ENCODE measurements around the gene RPH3AL.
"Not testable (repeated sequence)": the region's sequence is repeated elsewhere in the genome, so short reads cannot be mapped to it uniquely, and the experiment has no call there.

The RPH3AL gene

DNA sequence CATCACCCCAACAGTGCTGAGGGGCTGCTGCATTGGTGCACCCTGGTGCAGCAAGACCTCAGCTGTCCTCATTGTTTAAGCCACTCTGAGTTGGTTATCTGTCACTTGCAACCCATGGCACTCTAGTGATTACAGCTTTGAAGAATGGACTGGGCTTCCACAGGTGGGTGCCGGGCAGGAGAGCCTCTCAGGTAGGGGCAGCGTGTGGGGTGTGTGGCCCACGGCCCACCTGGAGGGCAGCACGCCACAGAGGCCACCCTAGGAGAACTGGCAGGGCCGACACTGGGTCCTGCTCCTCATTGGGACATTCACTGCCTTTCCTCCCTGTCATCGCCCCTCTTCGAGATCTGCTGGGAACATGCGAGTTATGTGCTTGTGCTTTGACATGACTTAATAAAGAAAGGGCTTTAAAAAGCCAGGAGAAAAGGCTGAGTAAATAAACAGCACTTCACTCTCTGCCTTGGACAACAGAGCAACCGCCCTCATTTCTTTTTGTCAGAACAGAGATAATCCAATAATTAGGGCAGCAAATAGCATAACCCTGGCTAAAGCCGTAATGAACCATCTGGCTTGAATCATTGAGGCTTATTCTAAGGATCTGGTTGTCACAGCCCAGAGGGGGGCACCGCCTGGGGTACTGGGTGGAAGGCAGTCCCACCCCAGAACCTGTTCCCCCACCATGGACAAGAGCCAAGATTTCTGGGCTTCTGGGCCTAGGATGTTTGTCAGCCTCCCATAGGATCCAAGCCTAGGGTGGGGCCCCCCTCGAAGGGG is 174.1 kb downstream of the RPH3AL start:
- DNase-seq (ENCODE audit: low spot score): no peak

DNA sequence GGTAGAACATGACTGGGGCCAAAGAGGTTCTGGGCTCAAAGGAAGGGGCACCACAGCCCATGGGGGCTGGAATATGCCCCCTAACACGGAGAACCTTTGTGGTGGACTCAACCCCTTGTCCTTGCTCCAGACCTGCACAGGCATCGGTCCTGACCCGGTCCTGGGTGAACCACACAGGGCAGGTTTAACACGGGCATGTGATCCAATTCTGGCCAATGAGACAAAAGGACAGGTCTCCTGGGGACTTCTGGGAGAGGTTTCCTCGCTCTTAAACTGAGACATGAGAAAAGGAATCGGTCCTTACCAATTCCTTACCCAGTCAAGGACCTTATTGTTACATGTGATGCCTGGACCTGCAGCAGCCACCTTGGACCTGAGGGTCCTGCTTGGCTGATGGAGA is 174.8 kb downstream of the RPH3AL start:
- DNase-seq (ENCODE audit: low spot score): no peak

DNA sequence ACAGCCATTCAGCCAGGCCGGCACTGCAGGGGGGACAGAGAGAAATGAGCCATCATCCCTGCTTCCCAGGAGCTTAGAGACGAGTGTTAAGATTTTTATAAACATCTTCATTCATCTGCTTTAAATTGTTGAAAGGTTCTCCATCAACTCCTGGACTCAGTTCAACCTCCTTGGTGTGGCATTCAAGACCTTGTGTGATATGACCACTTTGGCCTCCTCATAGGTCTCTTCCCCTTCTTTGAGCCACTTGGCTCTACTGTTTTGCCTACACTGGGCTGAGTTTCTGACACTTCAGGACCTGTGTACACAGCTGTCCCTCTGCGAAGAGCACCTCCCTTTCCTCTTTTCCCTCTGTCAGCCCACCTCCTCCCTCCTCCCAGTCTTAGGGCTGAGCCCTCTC is 175.5 kb downstream of the RPH3AL start:
- no peak for DNase-seq (ENCODE audit: low spot score)

DNA sequence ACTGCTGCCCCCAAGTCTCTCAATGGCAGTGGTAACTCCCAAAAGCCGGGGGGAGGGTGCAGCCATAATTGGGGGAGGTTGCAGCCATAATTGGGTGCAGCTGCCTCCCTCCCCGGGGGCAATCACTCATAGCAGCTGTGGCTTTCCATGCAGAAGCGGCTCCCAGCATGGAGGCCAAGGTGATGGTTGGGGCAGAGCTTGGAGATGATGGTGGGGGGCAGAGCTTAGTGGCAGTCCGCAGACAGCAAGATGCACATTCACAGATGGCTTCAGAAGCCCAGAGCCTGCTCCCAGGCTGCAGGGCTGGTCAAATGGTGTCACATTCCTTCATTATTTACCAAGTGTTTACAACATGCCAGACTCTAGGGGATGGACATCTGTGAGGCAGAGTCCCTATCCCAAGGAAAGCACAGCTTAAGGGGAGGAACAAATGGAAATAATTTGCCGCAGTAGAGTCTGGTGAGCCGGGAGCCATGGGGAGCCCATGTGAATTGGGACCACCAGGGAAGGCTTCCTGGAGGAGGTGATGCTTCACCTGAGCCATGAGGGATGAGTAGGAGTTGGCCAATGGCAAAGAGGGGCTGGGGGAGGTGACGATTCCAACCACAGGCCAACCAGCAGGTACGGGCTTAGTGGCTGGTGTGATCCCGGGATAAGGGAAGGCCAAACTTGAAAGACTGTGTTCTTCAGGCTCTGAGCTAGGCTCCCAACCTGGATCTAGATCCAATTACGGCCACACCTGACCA is 179.3 kb downstream of the RPH3AL start:
- DNase-seq (ENCODE audit: low spot score): no peak

DNA sequence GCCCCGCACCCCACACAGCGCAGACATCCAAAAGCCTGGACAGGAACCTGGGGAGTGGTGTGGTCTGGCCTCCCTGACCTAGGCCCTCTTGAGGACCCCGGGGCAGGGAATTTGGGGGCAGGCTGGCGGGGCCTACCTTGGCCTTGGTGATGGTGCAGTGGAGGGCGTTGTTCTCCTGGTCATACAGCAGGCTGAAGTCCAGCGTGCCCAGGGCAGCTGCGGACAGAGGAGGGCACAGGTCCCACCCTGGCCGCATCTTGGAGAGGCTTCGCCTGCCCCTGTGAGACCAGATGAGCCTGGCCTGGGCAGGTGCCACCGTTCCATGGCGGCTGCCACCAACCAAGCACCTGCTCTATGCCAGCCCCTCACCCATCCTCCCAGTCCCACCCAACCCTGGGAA is 180.2 kb downstream of the RPH3AL start:
- no peak for DNase-seq (ENCODE audit: low spot score)

DNA sequence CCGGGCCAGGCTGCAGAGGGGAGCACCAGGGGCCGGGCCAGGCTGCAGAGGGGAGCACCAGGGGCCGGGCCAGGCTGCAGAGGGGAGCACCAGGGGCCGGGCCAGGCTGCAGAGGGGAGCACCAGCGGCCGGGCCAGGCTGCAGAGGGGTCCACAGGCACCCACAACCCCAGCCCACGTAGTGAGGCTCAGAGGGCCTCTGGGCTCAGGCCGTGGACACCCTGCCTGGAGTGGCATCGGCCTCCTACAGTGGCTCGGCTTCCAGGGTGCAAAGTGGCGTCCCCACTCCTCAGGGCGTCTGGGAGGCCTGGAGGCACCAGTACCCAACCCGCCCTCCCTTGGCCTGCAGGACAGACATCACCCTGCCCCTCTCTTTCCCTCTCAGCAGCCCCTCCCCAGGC is 180.7 kb downstream of the RPH3AL start:
- no peak for DNase-seq (ENCODE audit: low spot score)

DNA sequence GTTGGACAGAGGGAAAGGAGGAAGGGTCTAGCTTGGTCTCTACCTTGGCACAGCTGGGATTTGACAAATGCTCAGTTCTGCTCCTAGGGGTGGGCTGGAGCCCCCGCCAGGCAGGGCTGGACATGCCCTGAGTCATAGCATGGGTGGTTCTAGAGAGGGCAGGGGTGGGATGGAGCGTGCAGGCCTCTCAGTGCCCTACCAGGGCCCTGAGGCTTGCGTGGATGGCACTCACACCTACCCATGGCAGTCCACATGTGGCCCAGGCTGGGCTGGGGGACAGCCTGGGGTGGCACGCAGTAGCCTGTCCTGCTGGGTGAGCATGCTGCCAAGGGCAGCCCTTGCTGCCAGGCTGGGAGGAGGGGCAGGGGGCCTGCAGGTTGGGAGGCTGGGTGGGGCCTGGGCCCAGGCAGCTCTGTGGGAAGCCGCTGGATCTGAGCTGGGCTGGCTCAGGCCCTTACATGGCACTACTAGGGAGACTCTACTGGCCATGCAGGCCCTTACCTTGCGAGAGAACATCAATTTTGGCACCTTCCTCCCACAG is 182.4 kb downstream of the RPH3AL start:
- DNase-seq (ENCODE audit: low spot score): no peak

DNA sequence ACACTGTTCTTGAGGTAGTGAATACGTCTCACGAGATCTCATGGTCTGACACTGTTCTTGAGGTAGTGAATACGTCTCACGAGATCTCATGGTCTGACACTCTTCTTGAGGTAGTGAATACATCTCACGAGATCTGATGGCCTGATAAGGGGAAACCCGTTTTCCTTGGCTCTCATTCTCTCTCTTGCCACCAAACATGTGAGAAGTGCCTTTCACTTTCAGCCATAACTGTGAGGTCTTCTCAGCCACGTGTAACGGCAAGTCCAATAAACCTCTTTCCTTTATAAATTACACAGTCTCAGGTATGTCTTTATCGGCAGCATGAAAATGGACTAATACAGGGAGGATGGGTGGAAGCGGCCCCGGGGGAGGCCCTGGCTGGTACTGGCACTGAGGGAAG is 184.0 kb downstream of the RPH3AL start:
- not testable (repeated sequence) for DNase-seq (ENCODE audit: low spot score)

DNA sequence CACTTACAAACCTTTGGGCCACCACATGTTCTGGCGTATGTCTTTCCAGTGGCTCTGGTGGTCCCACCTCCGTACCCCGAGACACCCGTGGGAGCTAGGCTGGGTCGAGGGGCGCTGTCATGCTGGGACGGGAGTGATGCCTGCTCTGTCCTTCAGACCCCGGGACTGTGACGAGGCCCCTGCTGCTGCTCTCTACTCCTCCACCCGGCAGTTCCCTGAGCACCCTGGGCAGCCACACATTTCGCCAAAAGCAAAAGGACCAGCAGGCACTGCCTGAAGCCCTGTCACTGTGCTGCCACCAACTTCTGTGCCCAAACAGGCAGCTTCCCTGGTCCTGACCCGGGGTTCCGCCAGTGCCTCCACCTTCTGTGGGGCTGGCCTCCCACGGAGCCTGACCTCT is 186.7 kb downstream of the RPH3AL start:
- DNase-seq (ENCODE audit: low spot score): no peak

DNA sequence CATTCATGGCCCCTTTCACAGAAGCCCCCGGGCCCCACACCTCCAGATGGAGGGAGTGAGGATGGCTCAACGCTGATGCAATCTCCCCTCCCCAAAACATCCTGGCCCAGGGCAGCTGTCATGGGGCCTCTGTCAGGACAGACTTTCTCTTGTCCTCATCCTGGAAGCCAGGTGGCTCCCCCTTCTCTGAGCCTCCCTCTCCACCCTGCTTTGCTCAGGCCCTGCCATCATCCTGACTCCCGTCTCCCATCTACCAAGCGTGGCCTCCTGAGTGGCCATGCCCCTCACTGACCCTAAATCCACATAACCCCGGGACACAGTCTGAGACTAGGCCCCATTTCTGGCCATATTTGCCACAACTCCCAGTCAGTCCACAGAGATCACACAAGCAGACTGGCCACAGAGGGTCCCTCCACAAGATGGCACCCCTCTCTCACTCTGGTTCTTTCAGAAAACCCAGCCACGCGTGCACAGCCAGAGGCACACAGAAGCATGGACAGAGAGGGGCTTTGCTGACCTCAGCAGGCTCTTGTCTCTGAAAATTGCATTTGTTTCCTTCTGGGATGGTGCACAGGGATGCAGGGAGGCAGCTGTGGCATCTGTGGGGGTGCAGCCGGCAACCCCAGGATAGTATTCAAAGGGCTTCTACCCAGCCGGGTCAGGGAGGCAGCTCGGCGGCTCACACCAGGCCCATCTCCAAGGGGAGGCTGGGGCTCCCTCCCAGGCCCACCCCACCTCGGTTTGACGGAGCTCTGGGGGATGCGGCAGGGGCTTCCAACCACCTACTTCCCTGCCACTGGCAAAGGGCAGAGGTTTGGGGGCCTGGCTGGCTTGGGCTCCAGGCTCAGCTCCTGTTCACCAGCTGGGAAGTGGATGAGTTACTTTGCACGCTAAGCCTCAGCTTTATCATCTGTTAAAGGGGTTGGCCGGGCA is 188.0 kb downstream of the RPH3AL start:
- DNase-seq (ENCODE audit: low spot score): peak; percentile 79

DNA sequence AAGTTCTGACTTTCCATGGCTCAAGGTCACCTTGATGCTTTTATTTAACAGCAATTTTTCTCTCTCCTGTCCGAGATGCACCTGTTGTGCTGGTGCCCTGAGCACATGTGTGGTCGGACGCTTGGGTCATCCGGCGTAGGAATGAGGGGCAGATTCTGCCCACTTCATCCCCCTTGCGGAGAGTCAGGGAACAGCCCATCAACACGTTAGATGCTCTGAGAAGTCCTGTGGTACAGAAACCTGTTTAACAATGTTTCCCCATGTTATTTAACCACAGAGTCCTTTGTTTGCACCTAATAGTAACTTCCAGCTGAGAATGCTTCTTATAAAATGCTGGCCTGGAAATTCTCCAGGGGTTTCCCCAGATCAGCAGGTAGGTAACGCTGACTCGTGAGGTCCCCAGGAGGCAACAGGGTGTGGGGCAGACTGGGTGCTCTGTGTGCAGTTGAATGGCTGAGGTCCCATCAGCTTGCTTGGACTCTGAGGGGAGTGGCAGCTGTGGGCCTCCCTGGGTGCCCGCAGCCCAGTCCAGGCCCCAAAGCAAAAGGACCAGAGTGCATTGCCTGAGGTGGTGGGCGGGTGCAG is 189.0 kb downstream of the RPH3AL start:
- DNase-seq (ENCODE audit: low spot score): no peak

DNA sequence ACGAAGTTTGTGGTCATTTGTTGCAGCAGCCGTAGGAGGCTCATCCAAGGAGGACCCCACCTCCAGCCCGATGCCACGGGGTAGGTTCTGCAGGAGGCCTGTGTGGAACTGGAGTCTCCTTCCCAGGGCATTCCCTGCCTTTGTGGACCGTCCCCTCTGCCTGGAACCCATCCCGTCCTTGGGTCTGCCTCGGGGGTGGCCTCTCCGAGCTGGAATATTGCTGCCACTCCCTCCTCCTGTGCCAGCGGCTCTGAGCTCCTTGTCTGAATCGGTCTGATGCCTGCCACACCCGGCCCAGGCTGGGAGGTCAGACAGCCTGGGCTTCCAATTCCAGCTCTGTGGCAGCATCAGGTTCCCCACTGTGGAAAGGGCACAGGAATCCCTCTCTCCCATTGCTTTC is 189.9 kb downstream of the RPH3AL start:
- no peak for DNase-seq (ENCODE audit: low spot score)
